ENCODE results near the gene AHSA1.

- TF ChIP-seq CTCF (IDR thresholded peaks at IDR 0.05) (no peak), POLR2A (IDR thresholded peaks at IDR 0.05) (no peak)
Measured at GRCh38 chr14:77467801-77468200, 9.9 kb downstream of the AHSA1 start.
